ENCODE measurements around the gene BATF.
"Not testable (repeated sequence)": the region's sequence is repeated elsewhere in the genome, so short reads cannot be mapped to it uniquely, and the experiment has no call there.

The BATF gene

GRCh38 chr14:75522224-75522982, at the start of gene BATF:
Gene BATF (plus strand): TSS chr14:75522469. CDS start chr14:75522683, 214 bp downstream.
- no peak for DNase-seq

DNA sequence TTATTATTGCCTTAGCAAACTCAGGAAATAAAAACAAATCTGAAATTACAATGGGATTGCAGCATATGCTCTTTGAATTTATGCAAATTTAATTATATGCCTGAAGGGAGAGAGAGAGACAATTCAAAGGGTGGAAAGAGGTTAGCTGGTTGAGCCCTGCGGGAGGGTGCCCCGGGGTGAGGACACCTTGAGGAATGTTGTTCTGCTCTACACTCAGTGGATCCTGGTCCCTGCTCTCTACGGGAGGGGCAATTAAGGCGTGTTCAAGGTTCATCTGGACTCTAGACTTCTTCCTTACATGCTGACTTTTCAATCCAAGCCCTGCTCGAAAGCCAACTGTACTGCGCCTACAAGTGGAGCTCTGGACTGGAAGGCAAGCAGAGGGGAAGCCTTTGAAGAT, 48.1 kb upstream of the BATF start:
- not testable (repeated sequence) for DNase-seq

GRCh38 chr14:75476274-75476995, 45.8 kb upstream of the BATF start:
- DNase-seq = peak; percentile 91

GRCh38 chr14:75477881-75478280, 44.4 kb upstream of the BATF start:
- DNase-seq = no peak

- no peak for DNase-seq
These were observed 42.3 kb upstream of the BATF start for GRCh38 chr14:75479770-75480600.

DNA sequence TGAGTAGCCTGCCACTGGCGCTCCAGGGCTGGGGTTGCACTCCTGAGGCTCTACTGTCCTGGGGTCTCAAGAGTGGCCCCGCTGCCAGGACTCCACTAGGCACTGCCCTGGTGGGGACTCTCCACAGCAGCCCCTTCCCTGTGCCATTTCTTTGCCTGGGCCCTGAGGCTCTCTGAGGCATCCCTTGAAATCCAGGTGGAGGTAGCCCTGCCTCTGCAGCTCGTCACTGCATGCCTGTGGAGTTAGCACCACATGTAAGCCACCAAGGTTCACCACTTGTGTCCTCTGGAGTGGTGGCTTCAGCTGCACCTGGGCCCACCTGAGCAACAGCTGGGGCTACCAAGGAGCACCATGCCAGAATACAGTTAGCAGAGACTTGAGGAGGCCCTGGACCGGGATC, 39.9 kb upstream of the BATF start:
- no peak for DNase-seq

DNA sequence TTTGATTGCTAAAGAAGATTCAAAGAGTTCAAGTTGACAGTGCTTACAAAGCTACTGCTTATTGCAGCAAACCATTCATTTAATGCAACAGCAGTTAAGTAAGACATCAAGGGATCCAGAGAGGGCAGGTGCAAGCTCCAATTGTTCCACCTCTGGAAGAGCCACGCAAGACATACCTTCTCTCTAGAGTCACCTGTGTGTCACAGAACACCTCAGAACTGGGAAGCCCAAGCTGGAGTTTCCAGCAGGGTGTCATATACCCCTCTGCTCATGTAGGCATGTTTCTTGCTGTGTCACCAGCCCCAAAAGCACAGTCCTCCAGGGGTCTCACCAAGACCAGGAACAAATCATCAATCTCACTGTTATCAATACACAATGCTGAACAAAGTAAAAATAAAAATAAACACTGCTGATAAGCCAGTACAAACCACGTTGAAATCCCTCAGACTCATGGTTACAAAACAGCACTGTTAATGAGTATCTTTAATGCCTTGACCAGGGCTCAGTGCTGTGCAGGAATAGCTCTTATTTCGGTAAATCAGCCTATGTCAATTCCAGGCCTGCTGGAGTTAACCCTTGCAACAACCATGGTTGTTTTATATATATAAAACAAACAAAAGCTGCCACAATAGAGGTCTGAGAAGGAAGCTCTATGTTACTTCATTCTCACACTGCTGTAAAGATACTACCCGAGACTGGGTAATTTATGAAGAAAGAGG, 37.4 kb upstream of the BATF start:
- DNase-seq = no peak

GRCh38 chr14:75486318-75486717, 36.0 kb upstream of the BATF start:
- DNase-seq = no peak

- DNase-seq = no peak
These were observed 35.1 kb upstream of the BATF start for GRCh38 chr14:75487155-75487671.

DNA sequence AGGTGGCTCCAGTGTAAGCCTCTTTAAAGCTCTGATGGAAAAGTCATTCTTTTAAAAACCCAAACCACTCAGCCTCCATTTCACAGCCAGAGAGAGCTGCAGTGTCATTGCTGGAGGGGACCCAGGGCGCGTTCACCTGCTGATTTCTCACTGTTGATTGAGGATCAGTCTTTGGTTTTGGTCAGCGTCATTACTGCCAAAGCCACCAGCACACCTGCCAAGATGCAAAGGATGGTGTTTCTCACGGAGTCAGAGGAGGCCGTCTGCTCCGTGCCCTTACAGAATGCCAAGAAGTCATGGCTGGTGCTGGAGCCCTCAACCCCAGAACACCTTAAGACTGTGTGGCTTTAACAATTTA, 32.8 kb upstream of the BATF start:
- DNase-seq = peak; percentile 19

DNA sequence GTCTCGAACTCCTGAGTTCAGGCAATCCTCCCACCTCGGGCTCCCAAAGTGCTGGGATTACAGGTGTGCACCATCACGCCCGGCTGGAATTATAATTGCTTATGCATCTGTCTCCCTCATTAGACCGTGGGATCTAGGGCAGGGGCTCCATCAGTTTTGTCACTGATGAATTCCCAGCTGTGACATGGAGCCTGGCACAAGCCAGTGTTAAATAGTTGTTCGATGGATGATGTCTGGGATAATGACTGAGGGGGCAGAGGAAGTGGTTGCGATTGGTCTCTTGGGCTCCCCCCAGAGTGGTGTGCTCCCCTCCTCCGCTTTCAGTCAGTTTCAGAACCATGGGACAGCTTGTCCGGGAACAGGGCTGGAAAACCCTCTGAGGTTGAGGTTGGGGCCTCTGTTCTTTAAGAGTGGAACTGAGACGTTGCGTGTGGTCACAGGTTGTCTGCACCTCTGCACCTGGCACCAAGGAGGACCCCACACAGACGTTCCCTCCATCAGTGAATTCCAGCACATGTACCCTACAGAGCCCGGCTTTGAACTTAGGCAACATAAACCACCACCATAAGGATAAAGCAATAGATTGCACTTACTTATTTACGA, 30.8 kb upstream of the BATF start:
- DNase-seq = no peak

DNA sequence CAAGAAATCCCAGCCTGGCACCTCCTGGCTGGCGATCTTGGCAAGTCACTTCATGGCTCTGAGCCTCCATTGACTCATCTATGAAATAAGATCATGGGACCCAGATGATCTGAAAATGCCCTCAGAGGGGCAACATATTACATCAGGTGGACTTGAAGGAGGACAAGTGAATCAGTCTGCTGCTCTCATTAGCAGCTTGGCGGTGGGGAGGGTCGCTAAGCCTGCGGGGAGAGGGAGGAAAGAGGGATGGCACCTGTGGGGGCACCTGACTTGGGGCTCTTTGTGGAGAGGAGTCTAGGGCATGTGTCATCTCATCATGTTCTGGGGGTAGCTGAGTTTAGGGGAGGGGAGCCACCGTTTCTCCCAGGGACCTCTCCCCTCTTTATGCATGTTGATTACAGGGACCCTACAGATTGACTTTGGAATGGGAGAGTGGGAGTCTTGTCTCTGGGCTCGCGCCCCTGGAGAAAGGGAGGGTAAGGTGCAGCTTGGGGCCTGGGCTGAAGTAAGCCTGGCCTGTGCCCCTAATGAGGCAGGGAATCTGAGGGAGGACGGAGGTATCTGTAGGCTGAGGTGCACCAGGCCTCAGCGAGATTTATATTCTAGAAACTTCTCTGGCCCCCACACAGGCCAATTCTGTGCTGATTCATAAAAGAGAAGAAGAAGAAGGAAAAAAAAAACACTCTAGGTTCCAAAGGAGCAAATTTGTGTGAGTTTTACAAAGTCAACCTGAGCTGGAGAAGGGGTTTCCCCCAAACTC, 29.3 kb upstream of the BATF start:
- no peak for DNase-seq

- no peak for DNase-seq
These were observed 28.6 kb upstream of the BATF start for GRCh38 chr14:75493592-75494087.

- DNase-seq = no peak
These were observed 27.4 kb upstream of the BATF start for GRCh38 chr14:75494896-75495295.

GRCh38 chr14:75495399-75495798, 26.9 kb upstream of the BATF start:
- no peak for DNase-seq

- no peak for DNase-seq
These were observed 26.4 kb upstream of the BATF start for GRCh38 chr14:75495882-75496281.

DNA sequence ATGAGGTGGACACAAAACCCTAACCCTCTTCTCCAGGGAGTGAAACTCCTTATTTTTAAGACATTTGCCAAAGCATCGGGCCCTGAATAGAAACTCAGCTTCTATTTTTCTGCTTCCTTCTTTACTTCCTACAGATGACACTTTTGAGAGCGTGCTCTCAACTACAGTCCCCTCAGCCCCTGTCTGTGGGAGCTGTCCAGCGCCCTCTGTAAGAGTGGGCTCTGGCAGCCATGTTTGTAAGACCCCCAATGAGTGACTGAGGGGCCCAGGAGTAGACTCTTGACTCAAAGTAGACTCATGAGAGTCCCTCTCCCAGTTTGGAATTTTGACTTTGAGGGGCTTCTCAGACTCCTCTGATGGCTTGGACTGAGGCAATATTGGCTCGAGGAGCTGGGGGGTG, 25.5 kb upstream of the BATF start:
- DNase-seq = no peak

- DNase-seq = no peak
These were observed 25.1 kb upstream of the BATF start for GRCh38 chr14:75497191-75497590.

DNA sequence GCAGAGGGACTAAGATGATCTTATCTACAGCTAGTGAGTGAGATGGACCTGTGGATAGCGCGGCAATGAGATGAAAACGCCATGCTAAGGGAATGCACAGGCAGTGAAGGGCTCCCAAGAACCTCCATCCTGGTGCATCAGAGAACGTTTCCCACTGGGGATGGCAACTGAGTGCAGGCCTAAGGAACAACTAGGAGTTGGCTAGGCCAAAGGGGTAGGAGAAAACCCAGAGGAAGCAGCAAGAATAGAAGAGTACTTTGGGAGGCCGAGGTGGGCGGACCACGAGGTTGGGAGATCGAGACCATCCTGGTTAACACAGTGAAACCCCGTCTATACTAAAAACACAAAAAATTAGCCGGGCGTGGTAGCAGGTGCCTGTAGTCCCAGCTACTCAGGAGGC, 24.6 kb upstream of the BATF start:
- no peak for DNase-seq

- DNase-seq = no peak
These were observed 23.0 kb upstream of the BATF start for GRCh38 chr14:75499084-75499875.

DNA sequence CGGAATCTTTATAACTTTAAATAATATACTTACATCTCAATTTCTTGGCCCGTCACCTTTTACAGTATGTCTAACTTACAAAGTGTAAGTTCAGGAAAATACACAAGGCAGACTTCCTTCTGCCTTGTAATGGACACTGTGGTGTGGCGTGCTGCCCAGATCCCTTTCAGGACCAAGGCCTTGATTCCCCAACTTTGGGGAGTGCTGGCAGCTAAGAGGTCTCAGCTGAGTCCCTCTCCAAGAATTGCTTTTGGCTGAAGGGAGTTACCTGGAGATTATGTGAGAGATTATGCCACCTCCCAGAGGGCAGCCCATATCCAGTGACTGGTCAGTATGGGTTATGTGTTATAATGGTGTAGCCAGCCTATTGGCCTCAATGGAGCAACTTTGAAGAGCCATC, 21.2 kb upstream of the BATF start:
- no peak for DNase-seq

Measured in NCI-H345 (cell line).